Spinal cord (tissue), 10 donors: ENCODE data around the gene PIGX. TPM values are rescaled to one million over a fixed set of nuclear protein-coding genes. Genes with fewer than 3 reads are reported as not detected.

Experiments
- DNase-seq, 6 donors: peaks; one replicate each; pipeline versions ENCODE4 v3.0.0 to v3.0.0-alpha.2; 2013 to 2015; ENCODE audit warnings: low spot score in 6 of 6, low read depth in 4 of 6
- H3K27ac ChIP-seq: one replicate; pipeline ENCODE4 v1.5.1; 2013; ENCODE audit warnings: low read depth, low read length, control low read depth
- H3K27me3 ChIP-seq: one replicate; pipeline ENCODE4 v1.6.1; 2013; ENCODE audit warnings: low read length; ENCODE audit not compliant: control insufficient read depth, insufficient read depth
- H3K36me3 ChIP-seq: one replicate; pipeline ENCODE4 v1.6.1; 2013; ENCODE audit warnings: low read length; ENCODE audit not compliant: control insufficient read depth, insufficient read depth
- H3K4me1 ChIP-seq: one replicate; pipeline ENCODE4 v1.6.1; 2013; ENCODE audit warnings: low read length; ENCODE audit not compliant: control insufficient read depth, insufficient read depth
- H3K4me3 ChIP-seq: one replicate; pipeline ENCODE4 v1.5.1; 2013; ENCODE audit warnings: low read depth, low read length, control low read depth
- H3K9me3 ChIP-seq: one replicate; pipeline ENCODE4 v1.6.1; 2013; ENCODE audit warnings: low read length; ENCODE audit not compliant: control insufficient read depth, insufficient read depth
- WGBS: methylation state at CpG from one replicate; pipeline ENCODE4 v1.1.5; 2013; ENCODE audit warnings: missing lambda C conversion rate; ENCODE audit not compliant: insufficient coverage; 5-methylcytosine and 5-hydroxymethylcytosine counted together
- long read RNA-seq, 4 donors: transcript quantifications; one replicate each; lab custom pipeline, GENCODE V29; 2026
- polyA plus RNA-seq, 2 donors: library from polyadenylated mRNA; unstranded; fragments of 120-200 nt; gene quantifications; one replicate each; pipeline ENCODE4 v1.2.1, GENCODE V29; 2013; ENCODE audit not compliant: insufficient read length in 2 of 2
- total RNA-seq, 2 donors: library from RNA; depleted of rRNA in 1 of 2; stranded (reverse); fragments of 120-200 nt in 1 of 2; fragments of >200 nt in 1 of 2; gene quantifications; one replicate each; pipeline versions ENCODE4 v1.2.3 to v1.2.4, GENCODE V29; 2013 to 2014
- donor health status: healthy.

PIGX gene
- total RNA-seq (10 to 100 TPM; 40.6 to 55.6 TPM), polyA plus RNA-seq (10 to 100 TPM; 46.9 to 52.5 TPM)
- long read RNA-seq, donor 1, transcript PIGX-202 (6 exons, 3,057 nt), result major isoform, 12 of 14 reads
- long read RNA-seq, donor 1, partial matches to known transcripts, result 0 of 14 reads
- long read RNA-seq, donor 1, other reads (novel, unspliced or antisense), result 0 of 14 reads
- long read RNA-seq, donor 2, partial matches to known transcripts, result 0 of 7 reads
- long read RNA-seq, donor 2, other reads (novel, unspliced or antisense), result 0 of 7 reads
- long read RNA-seq, donor 3, transcript PIGX-202 (6 exons, 3,057 nt), result major isoform, 6 of 8 reads
- long read RNA-seq, donor 3, partial matches to known transcripts, result 0 of 8 reads
- long read RNA-seq, donor 3, other reads (novel, unspliced or antisense), result 0 of 8 reads
- long read RNA-seq, donor 4, transcript PIGX-202 (6 exons, 3,057 nt), result major isoform, 9 of 17 reads
- long read RNA-seq, donor 4, partial matches to known transcripts, result 7 of 17 reads
- long read RNA-seq, donor 4, other reads (novel, unspliced or antisense), result 0 of 17 reads

DNA sequence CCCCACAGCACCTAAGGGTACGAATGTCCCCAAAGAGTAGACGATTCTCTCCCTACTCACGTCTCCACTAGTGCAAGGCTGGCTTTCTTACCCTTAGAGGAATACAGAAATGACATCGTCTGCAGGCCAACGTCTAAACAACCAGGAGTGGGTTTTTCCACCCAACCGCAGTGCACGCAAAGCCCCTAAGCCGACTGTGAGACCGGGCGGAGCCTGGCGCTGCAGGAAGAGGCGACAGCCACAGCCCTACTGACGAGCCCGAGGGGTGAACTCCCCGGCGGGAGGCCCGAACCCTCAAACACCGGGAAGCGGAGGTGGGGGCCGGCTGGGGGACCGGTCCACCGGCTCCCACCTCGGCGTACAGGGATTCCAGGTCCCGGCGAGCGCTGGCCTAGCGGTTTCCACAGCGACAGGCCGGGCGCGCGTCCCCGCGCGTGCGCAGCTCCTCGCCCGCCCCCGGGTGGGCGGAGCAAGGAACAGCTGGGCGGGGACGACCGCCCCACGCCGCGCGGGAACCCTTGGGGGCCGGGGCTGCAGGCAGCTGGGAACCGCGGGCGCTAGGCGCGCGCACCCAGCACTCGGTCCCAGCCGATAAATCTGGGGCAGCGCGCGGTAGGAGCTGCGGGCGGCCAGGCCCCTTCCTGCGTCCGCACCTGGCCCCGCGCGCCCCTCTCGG is at the start of gene PIGX, which contains the start of gene CEP19:
Gene PIGX (plus strand): TSS at position 540 of the 676 bp plus-strand sequence.
Gene CEP19 (minus strand): TSS at position 413 of the 676 bp plus-strand sequence. CDS start 3,593 bp downstream, outside the sequence.
- H3K4me3 ChIP-seq, result peak within 1 kb of the TSS; percentile 98
- peaks cover 17% of the 10 kb centered on the region for H3K4me1 ChIP-seq
- no peaks in the 10 kb centered on the region for H3K36me3 ChIP-seq
- WGBS, result 0% methylated on average over 68 of the region's 68 CpGs
- H3K27me3 ChIP-seq, result no peaks in the 10 kb centered on the region
- peak; percentile 86 to 97 (median 90) for DNase-seq
- no peaks in the 10 kb centered on the region for H3K9me3 ChIP-seq
- peak within 1 kb of the TSS; percentile 95 for H3K27ac ChIP-seq

- Histone ChIP-seq H3K36me3 (peaks cover 16% of the 10 kb centered on the region), H3K27me3 (no peaks in the 10 kb centered on the region), H3K4me1 (peaks cover 7% of the 10 kb centered on the region), H3K9me3 (no peaks in the 10 kb centered on the region), H3K27ac (no peak overlapping the region), H3K4me3 (no peak overlapping the region)
- 50% methylated on average over 12 of the region's 15 CpGs for WGBS
- DNase-seq, result peak in 1 of 6 donors; percentile 36
Observed at GRCh38 chr3:196662711-196663571, 49.2 kb upstream of the PIGX start.

DNA sequence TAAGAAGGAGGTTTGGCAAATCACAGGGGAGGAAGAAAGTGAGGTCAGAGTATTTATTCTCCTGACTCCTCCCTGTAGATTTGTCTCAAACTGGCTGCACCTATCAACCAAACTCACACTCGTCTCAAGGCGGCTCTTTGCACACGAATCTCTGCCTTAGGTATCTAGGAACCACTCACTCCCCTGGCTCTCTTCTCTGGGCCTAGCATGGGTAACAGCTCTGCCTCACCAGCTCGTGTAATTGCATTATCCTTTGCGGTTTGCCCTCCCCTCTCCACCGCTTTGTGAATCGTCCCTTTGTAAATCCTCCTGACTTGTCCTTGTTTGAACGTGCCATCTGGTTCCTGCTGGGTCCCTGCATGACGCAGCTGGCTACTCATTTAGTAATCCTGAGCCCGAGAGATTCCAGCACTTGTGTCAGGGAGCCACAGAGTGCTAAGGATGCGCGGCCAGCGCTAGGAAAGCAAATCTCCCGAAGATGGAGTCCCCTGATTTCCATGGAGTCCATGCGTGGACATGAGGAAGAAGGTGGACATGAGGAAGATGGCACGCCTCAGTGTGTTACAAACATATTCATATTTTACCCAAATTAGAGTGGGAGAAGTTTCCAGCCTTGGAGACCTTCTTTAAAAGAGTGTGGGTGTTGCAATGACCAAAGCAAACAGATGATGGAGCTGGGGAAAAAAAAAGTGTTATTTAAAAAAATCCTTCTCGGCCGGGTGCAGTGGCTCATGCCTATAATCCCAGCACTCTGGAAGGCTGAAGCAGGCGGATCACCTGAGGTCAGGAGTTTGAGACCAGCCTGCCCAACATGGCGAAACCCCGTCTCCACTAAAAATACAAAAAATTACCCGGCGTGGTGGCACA is 45.9 kb upstream of the PIGX start:
- Histone ChIP-seq H3K27me3 (no peaks in the 10 kb centered on the region), H3K36me3 (peaks cover 3% of the 10 kb centered on the region), H3K27ac (no peak overlapping the region), H3K4me1 (peaks cover 7% of the 10 kb centered on the region), H3K9me3 (no peaks in the 10 kb centered on the region), H3K4me3 (no peak overlapping the region)
- WGBS, result 35% methylated on average over 17 of the region's 23 CpGs
- DNase-seq, result peak in 5 of 6 donors; percentile 15 to 80 (median 26)

DNA sequence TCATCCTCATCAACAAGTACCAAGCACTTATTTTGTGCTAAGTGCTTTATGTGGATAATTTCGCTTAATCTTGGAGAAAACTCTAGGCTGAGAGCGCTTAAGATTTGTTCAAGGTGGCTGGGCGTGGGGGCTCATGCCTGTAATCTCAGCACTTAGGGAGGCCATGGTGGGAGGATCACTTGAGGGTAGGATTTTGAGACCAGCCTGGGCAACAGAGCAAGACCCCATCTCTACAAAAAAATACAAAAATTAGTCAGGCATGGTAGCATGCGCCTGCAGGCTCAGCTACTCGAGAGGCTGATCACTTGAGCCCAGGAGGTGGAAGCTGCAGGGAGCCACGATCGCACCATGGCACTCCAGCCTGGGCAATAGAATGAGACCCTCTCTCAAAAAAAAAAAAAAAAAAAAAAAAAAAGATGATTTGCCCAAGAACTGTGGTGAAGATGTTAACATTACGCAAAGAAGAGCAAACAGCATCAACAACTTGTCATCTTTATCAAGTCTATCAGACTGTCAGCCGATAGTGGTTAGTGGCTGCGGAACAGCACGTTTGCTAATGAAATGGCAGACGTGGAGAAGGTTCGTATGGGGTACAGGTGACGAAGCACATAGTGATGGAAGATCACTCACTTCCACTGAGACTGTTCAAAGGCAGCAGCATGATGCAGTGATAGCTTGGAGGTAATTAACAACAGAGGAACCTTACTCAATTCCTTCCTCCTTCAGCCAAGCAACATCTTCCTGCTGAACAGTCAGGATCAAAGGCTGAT is 44.9 kb upstream of the PIGX start:
- H3K4me1 ChIP-seq, result peaks cover 7% of the 10 kb centered on the region
- no peak for DNase-seq
- H3K27ac ChIP-seq, result no peak overlapping the region
- WGBS, result 100% methylated on average over 5 of the region's 14 CpGs
- H3K27me3 ChIP-seq, result no peaks in the 10 kb centered on the region
- no peaks in the 10 kb centered on the region for H3K36me3 ChIP-seq
- H3K4me3 ChIP-seq, result no peak overlapping the region
- no peaks in the 10 kb centered on the region for H3K9me3 ChIP-seq

GRCh38 chr3:196670339-196670738 is 41.8 kb upstream of the PIGX start:
- Histone ChIP-seq H3K4me3 (no peak overlapping the region), H3K9me3 (no peaks in the 10 kb centered on the region), H3K27ac (no peak overlapping the region), H3K4me1 (peaks cover 7% of the 10 kb centered on the region), H3K27me3 (no peaks in the 10 kb centered on the region), H3K36me3 (no peaks in the 10 kb centered on the region)
- DNase-seq, result no peak
- 65% methylated on average over 5 of the region's 6 CpGs for WGBS

- H3K27me3 ChIP-seq, result no peaks in the 10 kb centered on the region
- H3K36me3 ChIP-seq, result no peaks in the 10 kb centered on the region
- no peaks in the 10 kb centered on the region for H3K9me3 ChIP-seq
- no peak overlapping the region for H3K27ac ChIP-seq
- H3K4me3 ChIP-seq, result no peak overlapping the region
- WGBS, result 80% methylated on average over 1 of the region's 3 CpGs
- no peak for DNase-seq
- no peaks in the 10 kb centered on the region for H3K4me1 ChIP-seq
Observed at GRCh38 chr3:196673632-196674031, 38.5 kb upstream of the PIGX start.

DNA sequence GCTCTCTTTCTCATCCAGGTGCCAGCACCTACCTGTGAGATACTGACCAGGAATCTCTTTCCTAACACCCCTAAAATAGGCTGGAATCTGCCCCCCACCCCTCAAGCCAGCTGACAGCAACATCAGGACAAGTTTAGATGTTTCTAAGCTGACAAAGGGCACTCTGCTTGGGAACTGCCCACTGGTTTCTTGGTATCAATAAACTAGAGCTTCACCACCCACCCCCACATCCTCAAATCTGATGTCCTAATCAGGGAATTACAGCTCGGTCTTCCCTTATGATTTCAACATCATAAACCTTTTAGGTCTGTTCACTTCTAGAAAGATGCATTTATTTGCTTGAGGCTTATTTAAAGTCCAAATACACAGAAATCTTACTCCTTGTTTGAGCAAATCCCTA is 34.8 kb upstream of the PIGX start:
- no peaks in the 10 kb centered on the region for H3K4me1 ChIP-seq
- WGBS, result no CpG with 5 or more reads among the region's 1 CpG
- H3K4me3 ChIP-seq, result no peak overlapping the region
- no peaks in the 10 kb centered on the region for H3K36me3 ChIP-seq
- no peaks in the 10 kb centered on the region for H3K27me3 ChIP-seq
- no peak for DNase-seq
- H3K9me3 ChIP-seq, result no peaks in the 10 kb centered on the region
- no peak overlapping the region for H3K27ac ChIP-seq

GRCh38 chr3:196677931-196678330 is 34.2 kb upstream of the PIGX start:
- no peaks in the 10 kb centered on the region for H3K27me3 ChIP-seq
- H3K9me3 ChIP-seq, result no peaks in the 10 kb centered on the region
- WGBS, result no CpG with 5 or more reads among the region's 1 CpG
- H3K27ac ChIP-seq, result no peak overlapping the region
- no peak overlapping the region for H3K4me3 ChIP-seq
- H3K36me3 ChIP-seq, result no peaks in the 10 kb centered on the region
- no peaks in the 10 kb centered on the region for H3K4me1 ChIP-seq
- no peak for DNase-seq
